GM19324 (cell line): ENCODE data around the gene C10orf90.

Experiments used
- ATAC-seq: cut with Tn5 transposase; IDR thresholded peaks from one replicate; pipeline ENCODE4 v1.9.1; 2021; ENCODE audit warnings: mild to moderate bottlenecking, moderate library complexity; ENCODE audit not compliant: unreplicated experiment, low FRiP score

The C10orf90 gene

DNA sequence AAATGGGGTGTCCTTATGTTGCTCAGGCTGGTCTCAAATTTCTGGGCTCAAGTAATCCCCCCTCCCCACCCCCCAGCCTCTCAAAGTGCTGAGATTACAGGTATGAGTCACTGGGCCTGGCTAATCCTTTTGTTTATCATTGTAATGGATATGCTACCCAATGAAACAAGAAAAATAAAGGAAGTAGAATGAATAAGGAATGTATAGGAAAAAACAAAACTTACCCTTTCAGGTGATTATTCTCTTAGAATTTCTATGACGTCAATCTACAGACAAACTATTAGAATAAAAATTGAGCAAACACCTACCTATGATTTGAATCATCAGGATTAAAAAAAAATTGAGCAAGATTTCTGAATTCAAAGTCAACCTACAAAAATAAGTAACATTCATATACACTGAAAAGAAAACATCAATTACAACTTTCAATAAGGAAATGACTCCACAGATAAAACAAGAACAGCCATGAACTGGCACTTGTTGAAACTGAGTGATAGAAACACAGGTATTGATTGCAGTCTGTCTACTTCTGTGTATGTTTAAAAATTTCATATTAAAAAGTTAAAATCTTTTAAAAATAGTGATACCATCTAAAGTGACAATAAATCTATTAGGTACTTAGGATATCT is 294.5 kb downstream of the C10orf90 start:
- ATAC-seq: no peak

- no peak for ATAC-seq
Observed at GRCh38 chr10:126375299-126375698, 295.2 kb downstream of the C10orf90 start.
